Non-pigmented ciliary epithelial cell (primary cell): Measurements from ENCODE around the gene IFT74.

Experiments used
- DNase-seq: peaks from one replicate; pipeline ENCODE4 v3.0.0-alpha.2; 2010; ENCODE audit warnings: low read depth

Gene IFT74

GRCh38 chr9:26955921-26956859 is at the start of gene IFT74:
IFT74 (plus strand) TSS chr9:26956412; CDS start chr9:26961968, 5,556 bp downstream.
- DNase-seq, result peak; percentile 92

- no peak for DNase-seq
These were observed 43.0 kb upstream of the IFT74 start for GRCh38 chr9:26913138-26913668.

- DNase-seq, result no peak
These were observed 36.5 kb upstream of the IFT74 start for GRCh38 chr9:26919698-26920097.

GRCh38 chr9:26925609-26926008 is 30.6 kb upstream of the IFT74 start:
- no peak for DNase-seq

GRCh38 chr9:26928902-26929495 is 27.2 kb upstream of the IFT74 start:
- no peak for DNase-seq

GRCh38 chr9:26935847-26936246 is 20.4 kb upstream of the IFT74 start:
- DNase-seq, result no peak

GRCh38 chr9:26937816-26938371 is 18.3 kb upstream of the IFT74 start:
- no peak for DNase-seq

GRCh38 chr9:26939955-26940711 is 16.1 kb upstream of the IFT74 start:
- DNase-seq, result no peak

GRCh38 chr9:26940779-26941178 is 15.4 kb upstream of the IFT74 start:
- no peak for DNase-seq

- no peak for DNase-seq
These were observed 10.6 kb upstream of the IFT74 start for GRCh38 chr9:26945591-26945990.

GRCh38 chr9:26946753-26947727 is 9.2 kb upstream of the IFT74 start, which contains the start of gene PLAA:
PLAA (minus strand) TSS chr9:26947242; CDS start chr9:26947045, 197 bp downstream.
- DNase-seq, result peak; percentile 44

GRCh38 chr9:26947736-26948135 is 8.5 kb upstream of the IFT74 start:
- no peak for DNase-seq

GRCh38 chr9:26949637-26950069 is 6.6 kb upstream of the IFT74 start:
- no peak for DNase-seq

GRCh38 chr9:26950521-26950920 is 5.7 kb upstream of the IFT74 start:
- no peak for DNase-seq

GRCh38 chr9:26951794-26952193 is 4.4 kb upstream of the IFT74 start:
- no peak for DNase-seq

- DNase-seq, result no peak
These were observed 2.1 kb upstream of the IFT74 start for GRCh38 chr9:26954050-26954508.

GRCh38 chr9:26955222-26955903 is 849 bp upstream of the IFT74 start:
- no peak for DNase-seq

GRCh38 chr9:26956860-26957233 is 635 bp downstream of the IFT74 start:
- no peak for DNase-seq

GRCh38 chr9:26971721-26972120 is 15.5 kb downstream of the IFT74 start:
- no peak for DNase-seq

GRCh38 chr9:26973989-26974388 is 17.8 kb downstream of the IFT74 start:
- no peak for DNase-seq
